ENCODE measurements around the gene MACF1. TPM values are rescaled to one million over a fixed set of nuclear protein-coding genes. Genes with fewer than 3 reads are reported as not detected.
A peak's percentile ranks its signal among the peaks of the same experiment; 100 is the strongest.

MACF1 gene
- total RNA-seq, 1 experiment from 2014 or later = 103 TPM

DNA sequence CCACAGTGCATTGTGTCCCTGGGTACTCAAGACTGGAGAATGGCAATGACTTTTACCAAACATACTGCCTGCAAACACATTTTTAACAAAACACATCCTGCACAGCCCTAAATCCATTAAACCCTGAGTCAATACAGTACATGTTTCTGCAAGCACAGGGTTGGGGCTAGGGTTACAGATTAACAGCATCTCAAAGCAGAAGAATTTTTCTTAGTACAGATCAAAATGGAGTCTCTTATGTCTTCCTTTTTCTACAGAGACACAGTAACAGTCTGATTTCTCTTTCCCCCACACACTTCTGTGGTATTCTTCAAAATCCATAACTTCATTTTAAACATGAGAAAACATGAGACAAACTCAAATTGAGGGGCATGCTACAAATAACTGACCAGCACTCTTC, 300.8 kb downstream of the MACF1 start:
- H3K9ac ChIP-seq (ENCODE audit: low read length) = no peak overlapping the region
- H3K9me3 ChIP-seq (ENCODE audit: low read length) = no peaks in the 10 kb centered on the region
- ATAC-seq (no peak), DNase-seq (no peak)
- H3K79me2 ChIP-seq (ENCODE audit: low read length) = no peaks in the 10 kb centered on the region
- H3K4me3 ChIP-seq (ENCODE audit: low read length) = no peak overlapping the region
- no peak overlapping the region for H3K4me2 ChIP-seq (ENCODE audit: low read length)
- H4K20me1 ChIP-seq (ENCODE audit: low read length) = no peaks in the 10 kb centered on the region
- POLR2A ChIA-PET (ENCODE audit: unreplicated experiment) = no interaction called here
- CTCF ChIA-PET = no interaction called here
- intact Hi-C loops (cut with micrococcal nuclease) = no loop called here
- TF ChIP-seq, protein P1, sequence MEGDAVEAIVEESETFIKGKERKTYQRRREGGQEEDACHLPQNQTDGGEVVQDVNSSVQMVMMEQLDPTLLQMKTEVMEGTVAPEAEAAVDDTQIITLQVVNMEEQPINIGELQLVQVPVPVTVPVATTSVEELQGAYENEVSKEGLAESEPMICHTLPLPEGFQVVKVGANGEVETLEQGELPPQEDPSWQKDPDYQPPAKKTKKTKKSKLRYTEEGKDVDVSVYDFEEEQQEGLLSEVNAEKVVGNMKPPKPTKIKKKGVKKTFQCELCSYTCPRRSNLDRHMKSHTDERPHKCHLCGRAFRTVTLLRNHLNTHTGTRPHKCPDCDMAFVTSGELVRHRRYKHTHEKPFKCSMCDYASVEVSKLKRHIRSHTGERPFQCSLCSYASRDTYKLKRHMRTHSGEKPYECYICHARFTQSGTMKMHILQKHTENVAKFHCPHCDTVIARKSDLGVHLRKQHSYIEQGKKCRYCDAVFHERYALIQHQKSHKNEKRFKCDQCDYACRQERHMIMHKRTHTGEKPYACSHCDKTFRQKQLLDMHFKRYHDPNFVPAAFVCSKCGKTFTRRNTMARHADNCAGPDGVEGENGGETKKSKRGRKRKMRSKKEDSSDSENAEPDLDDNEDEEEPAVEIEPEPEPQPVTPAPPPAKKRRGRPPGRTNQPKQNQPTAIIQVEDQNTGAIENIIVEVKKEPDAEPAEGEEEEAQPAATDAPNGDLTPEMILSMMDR (conservative IDR thresholded peaks at IDR 0.05; ENCODE audit: low read depth, low read length) = no peak
- no peak for TF ChIP-seq EZH2phosphoT487 (IDR thresholded peaks at IDR 0.05; ENCODE audit: borderline replicate concordance, low read length)
- TF ChIP-seq EZH2 (IDR thresholded peaks at IDR 0.05; ENCODE audit: low read length, unreplicated experiment) = no peak
- H2AFZ ChIP-seq (ENCODE audit: low read length) = no peak overlapping the region
- H3K27me3 ChIP-seq (ENCODE audit: low read length) = no peaks in the 10 kb centered on the region
- H3K4me1 ChIP-seq (ENCODE audit: insufficient read depth, low read length) = peaks cover 5% of the 10 kb centered on the region; the same call in 1 of the 2 replicates
- H3F3A ChIP-seq (ENCODE audit: low read length, unreplicated experiment) = no peaks in the 10 kb centered on the region
- no peaks in the 10 kb centered on the region for H3K9me2 ChIP-seq (replicated peaks; ENCODE audit: low read length)
- no TSS peak for BruUV-seq (replicated peaks)
- H3K27ac ChIP-seq (ENCODE audit: low read length) = no peak overlapping the region
- H3K36me3 ChIP-seq (ENCODE audit: low read depth, low read length) = no peaks in the 10 kb centered on the region

DNA sequence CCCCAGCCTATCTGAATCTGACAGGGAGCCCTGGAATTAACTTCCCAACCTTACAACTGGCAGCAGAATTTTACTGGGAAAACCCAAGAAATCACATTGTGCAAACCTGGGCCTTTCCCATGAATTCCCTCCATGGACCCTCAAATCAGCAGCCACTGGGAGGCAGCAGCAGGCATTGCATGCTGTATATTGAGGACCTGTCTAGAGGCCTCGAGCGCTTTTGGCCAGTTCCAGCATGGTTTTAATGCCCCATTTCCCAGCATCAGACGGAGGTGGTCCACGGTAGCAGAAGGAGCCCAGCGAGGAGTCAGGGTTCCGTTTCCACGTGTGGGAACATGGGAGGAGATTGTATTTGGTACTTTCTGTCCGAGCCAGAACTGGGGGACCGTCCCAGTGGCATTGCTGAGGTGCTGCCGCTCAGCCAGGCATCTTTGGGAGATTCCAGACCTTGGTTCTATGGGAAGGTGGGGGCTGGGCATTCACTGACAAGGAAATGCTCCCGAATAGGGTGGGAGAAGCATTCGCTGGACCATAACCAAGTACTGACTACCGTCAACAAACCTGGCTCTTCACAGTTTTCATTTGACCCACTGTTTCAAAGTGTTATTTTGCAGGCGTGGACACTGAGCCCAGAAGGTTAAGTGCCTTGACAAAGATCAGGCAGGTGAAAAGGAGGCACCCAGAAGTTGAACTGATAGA, 302.9 kb downstream of the MACF1 start:
- no peak overlapping the region for H3K27ac ChIP-seq (ENCODE audit: low read length)
- no peak for TF ChIP-seq EZH2 (IDR thresholded peaks at IDR 0.05; ENCODE audit: low read length, unreplicated experiment)
- TF ChIP-seq, protein P1 (conservative IDR thresholded peaks at IDR 0.05; ENCODE audit: low read depth, low read length) = peak; percentile 49
- H3K79me2 ChIP-seq (ENCODE audit: low read length) = no peaks in the 10 kb centered on the region
- H4K20me1 ChIP-seq (ENCODE audit: low read length) = no peaks in the 10 kb centered on the region
- BruUV-seq (replicated peaks) = no TSS peak
- no peaks in the 10 kb centered on the region for H3K9me2 ChIP-seq (replicated peaks; ENCODE audit: low read length)
- H3K9ac ChIP-seq (ENCODE audit: low read length) = no peak overlapping the region
- ChIA-PET CTCF (no interaction called here), POLR2A (ENCODE audit: unreplicated experiment) (no interaction called here)
- H3K9me3 ChIP-seq (ENCODE audit: low read length) = no peaks in the 10 kb centered on the region
- no peaks in the 10 kb centered on the region for H3K4me1 ChIP-seq (ENCODE audit: insufficient read depth, low read length)
- H2AFZ ChIP-seq (ENCODE audit: low read length) = no peak overlapping the region
- no peaks in the 10 kb centered on the region for H3K27me3 ChIP-seq (ENCODE audit: low read length)
- H3K4me3 ChIP-seq (ENCODE audit: low read length) = no peak overlapping the region
- H3K4me2 ChIP-seq (ENCODE audit: low read length) = no peak overlapping the region
- no peaks in the 10 kb centered on the region for H3K36me3 ChIP-seq (ENCODE audit: low read depth, low read length)
- intact Hi-C loops (cut with micrococcal nuclease) = no loop called here
- DNase-seq = peak; percentile 27
- ATAC-seq = peak; percentile 61; the same call in 1 of the 2 replicates
- H3F3A ChIP-seq (ENCODE audit: low read length, unreplicated experiment) = no peaks in the 10 kb centered on the region

DNA sequence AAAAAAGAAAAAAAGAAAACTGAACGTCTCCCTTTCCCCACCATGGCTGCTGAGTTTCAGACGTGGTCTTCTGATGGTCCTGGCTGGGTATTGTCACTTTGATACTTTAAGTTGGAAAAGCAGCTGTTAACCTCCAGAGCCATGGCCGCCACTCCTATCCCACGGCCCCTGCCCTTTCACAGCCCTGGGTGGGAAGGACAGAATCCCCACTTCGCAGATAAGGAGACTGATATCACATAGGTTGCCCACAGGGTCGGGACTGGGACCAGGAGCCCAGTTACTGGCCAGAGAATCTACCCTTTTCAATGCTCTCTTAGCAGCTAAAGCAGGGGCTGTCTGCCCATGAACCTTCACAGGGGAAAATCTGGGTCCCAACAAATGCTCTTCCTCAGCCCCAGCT, 303.8 kb downstream of the MACF1 start:
- no peak for DNase-seq
- intact Hi-C loops (cut with micrococcal nuclease) = no loop called here
- POLR2A ChIA-PET (ENCODE audit: unreplicated experiment) = no interaction called here
- BruUV-seq (replicated peaks) = no TSS peak
- CTCF ChIA-PET = no interaction called here
- Histone ChIP-seq H4K20me1 (ENCODE audit: low read length) (no peaks in the 10 kb centered on the region), H3K9me2 (replicated peaks; ENCODE audit: low read length) (no peaks in the 10 kb centered on the region), H3K9ac (ENCODE audit: low read length) (no peak overlapping the region), H3K9me3 (ENCODE audit: low read length) (no peaks in the 10 kb centered on the region), H3K79me2 (ENCODE audit: low read length) (no peaks in the 10 kb centered on the region), H3K4me3 (ENCODE audit: low read length) (no peak overlapping the region), H3F3A (ENCODE audit: low read length, unreplicated experiment) (no peaks in the 10 kb centered on the region), H3K36me3 (ENCODE audit: low read depth, low read length) (no peaks in the 10 kb centered on the region), H2AFZ (ENCODE audit: low read length) (no peak overlapping the region), H3K27ac (ENCODE audit: low read length) (no peak overlapping the region), H3K4me1 (ENCODE audit: insufficient read depth, low read length) (no peaks in the 10 kb centered on the region), H3K4me2 (ENCODE audit: low read length) (no peak overlapping the region), H3K27me3 (ENCODE audit: low read length) (no peaks in the 10 kb centered on the region)
- ATAC-seq = no peak
- TF ChIP-seq, protein P1 (conservative IDR thresholded peaks at IDR 0.05; ENCODE audit: low read depth, low read length) = no peak
- no peak for TF ChIP-seq EZH2phosphoT487 (IDR thresholded peaks at IDR 0.05; ENCODE audit: borderline replicate concordance, low read length)
- TF ChIP-seq EZH2 (IDR thresholded peaks at IDR 0.05; ENCODE audit: low read length, unreplicated experiment) = no peak

All from PC-3 (cell line).